ENCODE measurements around the gene ALDOB.

Gene ALDOB

DNA sequence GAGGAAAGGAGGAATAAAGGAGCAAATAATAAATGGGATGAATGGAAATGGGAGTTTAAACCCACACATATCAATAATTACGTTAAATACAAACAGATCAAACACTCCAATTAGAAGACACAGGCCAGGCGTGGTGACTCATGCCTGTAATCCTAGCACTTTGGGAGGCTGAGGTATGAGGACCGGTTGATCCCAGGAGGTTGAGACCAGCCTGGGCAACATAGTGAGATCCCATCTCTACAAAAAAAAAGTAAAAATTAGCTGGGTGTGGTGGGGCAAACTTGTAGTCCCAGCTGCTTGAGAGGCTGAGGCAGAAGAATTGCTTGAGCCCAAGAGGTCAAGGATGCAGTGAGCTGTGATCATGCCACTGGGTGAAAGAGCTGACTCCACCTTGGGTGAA lies 54.5 kb downstream of the ALDOB start:
- DNase-seq: no peak

GRCh38 chr9:101380295-101380694 lies 55.3 kb downstream of the ALDOB start:
- no peak for DNase-seq

DNA sequence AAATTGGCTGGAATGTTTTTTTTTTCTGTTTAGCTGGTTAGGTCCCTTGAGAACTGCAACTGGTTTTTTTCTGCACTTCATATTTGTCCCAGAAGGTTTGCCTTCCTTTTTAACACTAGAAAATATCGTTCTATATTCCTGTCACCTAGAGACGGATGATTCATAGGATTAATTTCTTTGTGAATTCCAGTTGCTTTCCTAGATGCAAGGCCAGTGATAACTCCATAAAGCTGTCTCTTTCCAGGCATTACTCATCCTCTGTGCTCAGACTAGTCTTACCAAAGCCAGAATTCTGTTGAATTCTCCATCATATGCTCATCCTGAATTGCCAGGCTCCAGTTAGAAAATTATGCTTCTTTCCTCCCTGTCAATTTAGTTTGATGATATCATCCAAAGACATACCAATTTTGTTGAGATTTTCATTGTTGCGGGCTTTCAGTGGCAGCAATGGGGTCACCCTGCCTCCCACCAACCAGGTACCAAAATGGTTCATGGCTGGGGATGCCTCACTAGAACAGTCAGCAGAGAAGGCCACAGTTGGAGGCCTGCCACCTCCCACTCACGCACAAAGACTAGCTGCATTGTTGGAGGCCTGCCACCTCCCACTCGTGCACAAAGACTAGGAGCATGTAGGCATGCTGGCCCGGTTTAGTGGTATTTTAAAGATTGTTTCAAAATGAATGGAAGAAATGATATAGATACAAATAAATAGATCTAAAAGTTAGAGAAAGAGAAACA lies 59.3 kb downstream of the ALDOB start:
- DNase-seq: no peak

GRCh38 chr9:101375546-101375945 lies 60.0 kb downstream of the ALDOB start:
- no peak for DNase-seq

- DNase-seq: no peak
These were observed 63.1 kb downstream of the ALDOB start for GRCh38 chr9:101372327-101373118.

- no peak for DNase-seq
These were observed 63.8 kb downstream of the ALDOB start for GRCh38 chr9:101371813-101372212.
